CD4-positive, alpha-beta T cell treated with Interleukin-15 for 4 hours (primary cell): ENCODE measurements around the gene EVI5.
"Not testable (repeated sequence)": the region's sequence is repeated elsewhere in the genome, so short reads cannot be mapped to it uniquely, and the experiment has no call there.

ENCODE experiments used
- DNase-seq: peaks from one replicate; pipeline ENCODE4 v3.0.0-alpha.2; 2020; ENCODE audit warnings: low spot score

Gene EVI5

DNA sequence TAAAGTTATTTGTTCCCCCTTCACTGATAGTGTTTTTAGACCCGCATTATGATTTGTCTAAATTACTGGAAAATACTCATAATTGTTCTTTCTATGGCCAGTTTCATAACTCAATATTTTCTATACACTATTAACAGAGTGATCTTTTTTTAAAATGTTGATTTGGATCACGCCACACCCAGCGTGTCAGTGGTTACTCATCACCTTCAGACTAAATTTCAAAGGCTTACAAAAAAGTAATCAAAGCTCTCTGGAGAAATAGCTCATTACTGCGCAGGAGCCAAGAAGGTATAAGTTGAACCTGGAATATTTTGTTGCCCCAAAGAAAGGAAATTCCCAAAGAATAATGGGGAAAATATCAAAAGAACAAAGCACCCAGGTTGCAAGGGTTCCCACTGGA is 104.9 kb downstream of the EVI5 start:
- no peak for DNase-seq

GRCh38 chr1:92663775-92664174 is 121.1 kb downstream of the EVI5 start:
- no peak for DNase-seq

- DNase-seq = no peak
Observed at GRCh38 chr1:92662048-92662447, 122.9 kb downstream of the EVI5 start.

GRCh38 chr1:92657701-92658100 is 127.2 kb downstream of the EVI5 start:
- DNase-seq = no peak

- DNase-seq = no peak
Observed at GRCh38 chr1:92655197-92655801, 129.6 kb downstream of the EVI5 start.

DNA sequence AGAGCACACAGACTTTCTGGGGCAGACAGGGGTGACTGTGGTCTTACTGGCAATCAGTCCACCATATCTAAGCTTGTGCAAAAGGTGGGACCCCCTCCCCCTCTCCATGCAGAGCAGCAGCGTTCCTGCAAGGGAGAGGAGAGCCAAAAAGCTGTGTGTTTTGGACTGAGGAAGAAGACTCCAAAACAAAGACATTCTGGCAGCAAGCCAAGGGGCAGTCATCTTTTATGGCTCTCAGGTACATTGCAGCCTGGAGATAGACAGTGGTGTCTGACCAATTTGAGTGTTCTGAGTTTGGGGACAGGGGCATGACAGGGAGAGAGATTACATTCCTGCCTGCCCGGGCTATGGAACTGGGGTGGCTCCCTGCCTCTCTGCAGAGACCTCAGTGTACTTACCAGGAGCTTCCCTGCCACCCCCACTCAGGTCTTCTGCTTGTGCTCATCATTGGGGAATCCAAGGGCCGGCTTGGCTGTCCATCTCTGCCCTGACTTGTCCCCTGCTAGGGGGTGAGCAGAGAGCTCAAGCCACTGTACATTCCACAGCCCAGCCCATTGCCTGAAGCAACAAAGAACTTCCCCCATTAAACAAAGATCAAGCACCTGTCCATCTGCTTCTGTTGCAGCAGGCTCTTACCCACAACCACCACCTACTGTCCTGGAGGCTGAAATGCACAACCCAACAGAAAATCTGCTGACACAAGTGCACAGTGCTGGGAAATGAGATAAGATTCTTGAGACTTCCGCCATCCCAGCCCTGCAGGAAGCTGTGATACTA is 131.1 kb downstream of the EVI5 start:
- DNase-seq = no peak

DNA sequence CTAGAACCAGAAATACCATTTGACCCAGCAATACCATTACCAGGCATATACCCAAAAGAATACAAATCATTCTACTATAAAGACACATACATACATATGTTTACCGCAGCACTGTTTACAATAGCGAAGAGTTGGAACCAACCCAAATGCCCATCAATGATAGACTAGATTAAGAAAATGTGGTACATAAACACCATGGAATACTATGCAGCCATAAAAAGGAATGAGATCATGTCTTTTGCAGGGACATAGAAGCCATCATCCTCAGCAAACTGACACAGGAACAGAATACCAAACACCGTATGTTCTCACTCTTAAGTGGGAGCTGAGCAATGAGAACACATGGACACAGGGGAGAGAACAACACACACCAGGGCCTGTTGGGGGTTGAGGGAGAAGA is 144.2 kb downstream of the EVI5 start:
- not testable (repeated sequence) for DNase-seq

- DNase-seq = no peak
Observed at GRCh38 chr1:92638498-92638897, 146.4 kb downstream of the EVI5 start.

GRCh38 chr1:92635203-92635602 is 149.7 kb downstream of the EVI5 start:
- DNase-seq = not testable (repeated sequence)

DNA sequence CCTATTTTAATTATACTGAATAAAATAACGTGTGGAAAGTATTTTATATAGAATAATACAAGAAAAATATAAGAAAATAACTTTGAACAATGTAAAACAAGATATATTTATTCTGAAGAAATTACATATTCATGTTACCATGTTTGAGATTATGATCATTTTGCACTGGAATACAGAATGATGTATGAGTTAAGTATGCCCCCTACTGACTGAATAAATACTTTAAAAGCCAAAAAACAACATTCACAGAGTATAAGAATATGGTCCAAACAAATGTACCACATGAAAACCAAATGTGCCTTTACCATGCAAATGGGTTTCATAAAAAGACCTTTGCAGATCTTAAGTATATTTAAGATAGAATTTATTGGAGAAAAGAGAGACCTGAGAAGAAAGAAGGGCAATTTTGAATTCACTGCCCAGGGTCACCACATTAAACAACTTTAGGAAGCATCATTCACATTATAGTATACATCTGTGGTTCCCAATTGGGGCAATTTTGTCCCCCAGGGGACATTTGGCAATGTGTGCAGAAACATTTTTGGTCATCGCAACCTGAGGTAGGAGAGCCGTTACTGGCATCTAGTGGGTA is 161.6 kb downstream of the EVI5 start:
- peak; percentile 34 for DNase-seq

- no peak for DNase-seq
Observed at GRCh38 chr1:92619466-92620189, 165.3 kb downstream of the EVI5 start.

DNA sequence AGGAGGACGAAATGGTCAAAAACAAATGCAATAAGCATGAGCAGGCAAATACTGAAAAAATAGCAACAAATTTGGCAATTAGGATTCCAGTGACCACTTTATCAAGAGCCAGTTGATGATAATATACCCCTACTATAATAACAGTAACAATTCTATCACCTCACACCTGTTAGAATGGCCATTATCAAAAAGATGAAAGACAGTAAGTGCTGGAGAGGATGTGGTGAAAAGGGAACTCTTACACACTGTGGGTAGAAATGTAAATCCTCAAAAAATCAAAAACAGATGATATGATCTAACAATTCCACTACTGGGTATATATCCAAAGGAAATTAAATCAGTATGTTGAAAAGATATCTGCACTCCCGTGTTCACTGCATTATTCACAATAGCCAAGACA is 183.9 kb downstream of the EVI5 start:
- no peak for DNase-seq

- DNase-seq = peak; percentile 45
Observed at GRCh38 chr1:92599184-92599583, 185.7 kb downstream of the EVI5 start.

DNA sequence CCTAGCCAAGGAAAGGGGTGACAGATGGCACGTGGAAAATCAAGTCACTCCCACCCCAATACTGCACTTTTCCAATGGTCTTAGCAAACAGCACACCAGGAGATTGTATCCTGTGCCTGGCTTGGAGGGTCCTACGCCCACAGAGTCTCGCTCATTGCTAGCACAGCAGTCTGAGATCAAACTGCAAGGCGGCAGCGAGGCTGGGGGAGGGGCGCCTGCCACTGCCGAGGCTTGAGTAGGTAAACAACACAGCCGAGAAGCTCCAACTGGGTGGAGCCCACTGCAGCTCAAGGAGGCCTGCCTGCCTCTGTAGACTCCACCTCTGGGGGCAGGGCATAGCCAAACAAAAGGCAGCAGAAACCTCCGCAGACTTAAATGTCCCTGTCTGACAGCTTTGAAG is 195.5 kb downstream of the EVI5 start:
- not testable (repeated sequence) for DNase-seq

DNA sequence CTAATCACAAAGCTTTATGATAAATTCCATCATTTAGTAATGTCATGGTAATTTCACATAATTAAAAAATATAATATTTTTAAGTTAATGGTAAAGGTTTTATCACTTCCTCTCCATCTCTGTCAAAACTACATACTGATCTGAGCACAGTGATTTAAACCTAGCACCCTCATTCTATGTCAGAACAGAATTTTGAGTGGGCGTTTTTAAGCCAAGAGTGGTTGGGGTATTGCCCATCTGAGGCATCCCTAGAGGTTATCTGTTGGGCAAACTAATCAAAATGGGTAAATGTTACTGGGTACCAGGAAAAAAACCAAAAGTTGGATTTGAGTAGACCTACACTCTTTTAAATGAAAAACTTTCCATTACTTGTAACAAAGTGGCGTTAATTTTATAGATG is 197.5 kb downstream of the EVI5 start:
- no peak for DNase-seq

GRCh38 chr1:92585831-92586230 is 199.1 kb downstream of the EVI5 start:
- DNase-seq = no peak

DNA sequence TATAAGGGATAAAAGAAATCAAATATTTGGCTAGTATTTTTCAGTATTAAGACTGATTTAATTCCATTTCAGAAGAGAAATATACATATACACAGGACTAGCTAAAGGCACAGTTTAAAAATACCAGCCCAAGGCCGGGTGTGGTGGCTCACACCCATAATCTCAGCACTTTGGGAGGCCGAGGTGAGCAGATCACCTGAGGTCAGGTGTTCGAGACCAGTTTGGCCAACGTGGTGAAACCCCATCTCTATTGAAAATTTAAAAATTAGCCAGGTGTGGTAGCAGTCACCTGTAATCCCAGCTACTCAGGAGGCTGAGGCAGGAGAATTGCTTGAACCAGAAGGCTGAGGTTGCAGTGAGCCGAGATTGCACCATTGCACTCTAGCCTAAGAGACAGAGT is 200.1 kb downstream of the EVI5 start:
- DNase-seq = not testable (repeated sequence)

- DNase-seq = peak; percentile 64
Observed at GRCh38 chr1:92583821-92584760, 200.8 kb downstream of the EVI5 start.

- peak; percentile 24 for DNase-seq
Observed at GRCh38 chr1:92577261-92577895, 207.5 kb downstream of the EVI5 start.

- DNase-seq = no peak
Observed at GRCh38 chr1:92575123-92575522, 209.8 kb downstream of the EVI5 start.

DNA sequence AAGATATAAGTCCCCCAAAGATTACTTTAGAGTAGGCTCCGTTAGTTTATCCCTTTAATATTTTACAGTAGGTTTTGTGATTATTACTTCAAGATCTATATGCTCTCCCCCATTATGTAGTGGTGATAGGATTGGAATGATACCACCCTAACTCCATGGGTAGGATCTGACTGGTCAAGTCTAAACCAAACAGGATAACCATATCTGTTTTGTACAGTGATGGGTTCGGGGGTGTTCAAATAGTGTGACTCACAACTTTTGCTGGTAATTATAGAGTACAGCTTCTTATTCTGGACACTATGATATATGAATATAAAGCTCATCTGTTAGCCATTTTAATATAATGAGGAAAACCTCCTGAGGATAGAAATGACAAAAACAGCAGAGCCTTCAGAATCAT is 212.4 kb downstream of the EVI5 start:
- no peak for DNase-seq
